Neural cell (in vitro differentiated cells): ENCODE data around the gene NCKAP5. TPM values are rescaled to one million over a fixed set of nuclear protein-coding genes. Genes with fewer than 3 reads are reported as not detected.

Experiments
- H2AFZ ChIP-seq: fragments of 200-600, 300-800 bp; sonication (generic), shearing (Covaris generic); 2 replicates; pipeline ENCODE4 v1.6.0; 2014; ENCODE audit warnings: low read depth, mild to moderate bottlenecking, antibody characterized with exemption, low read length, moderate library complexity
- H3F3A ChIP-seq: fragments of 200-600 bp; shearing (Covaris generic); 2 replicates; pipeline ENCODE4 v1.6.1; 2016; ENCODE audit warnings: mild to moderate bottlenecking, moderate library complexity, mixed read lengths, antibody characterized with exemption, low read length; ENCODE audit not compliant: insufficient read depth, poor library complexity, severe bottlenecking
- H3K27ac ChIP-seq: fragments of 200-600, 300-800 bp; sonication (generic), shearing (Covaris generic); 2 replicates; pipeline ENCODE4 v1.5.1; 2014; ENCODE audit warnings: mild to moderate bottlenecking, low read length, moderate library complexity
- H3K27me3 ChIP-seq: fragments of 300-800, 200-600 bp; sonication (generic), shearing (Covaris generic); 2 replicates; pipeline ENCODE4 v1.6.0; 2014; ENCODE audit warnings: mild to moderate bottlenecking, low read depth, low read length, moderate library complexity; ENCODE audit not compliant: insufficient read depth
- H3K36me3 ChIP-seq: fragments of 300-800, 200-600 bp; sonication (generic), shearing (Covaris generic); 2 replicates; pipeline ENCODE4 v1.5.1; 2014; ENCODE audit warnings: mild to moderate bottlenecking, antibody characterized with exemption, low read length, moderate library complexity; ENCODE audit not compliant: insufficient read depth
- H3K4me2 ChIP-seq: fragments of 300-800, 200-600 bp; sonication (generic), shearing (Covaris generic); 2 replicates; pipeline ENCODE4 v1.6.0; 2014; ENCODE audit warnings: mild to moderate bottlenecking, low read length
- H3K4me3 ChIP-seq: fragments of 300-800, 200-600 bp; sonication (generic), shearing (Covaris generic); 2 replicates; pipeline ENCODE4 v1.5.1; 2014; ENCODE audit warnings: mild to moderate bottlenecking, low read length, moderate library complexity
- H3K79me2 ChIP-seq: fragments of 200-600 bp; shearing (Covaris generic); replicated peaks from 2 replicates; pipeline ENCODE4 v1.6.0; 2014; ENCODE audit warnings: mild to moderate bottlenecking, low read length, moderate library complexity; ENCODE audit not compliant: insufficient read depth
- H3K9ac ChIP-seq: fragments of 300-800, 200-600 bp; sonication (generic), shearing (Covaris generic); 2 replicates; pipeline ENCODE4 v1.6.1; 2016; ENCODE audit warnings: mild to moderate bottlenecking, low read length, mixed read lengths
- H3K9me2 ChIP-seq: fragments of 200-600 bp; shearing (Covaris generic); 2 replicates; pipeline ENCODE4 v1.6.1; 2016; ENCODE audit warnings: mild to moderate bottlenecking, low read length, mixed read lengths; ENCODE audit not compliant: insufficient read depth
- H3K9me3 ChIP-seq: fragments of 200-600, 300-800 bp; sonication (generic), shearing (Covaris generic); 2 replicates; pipeline ENCODE4 v1.6.1; 2016; ENCODE audit warnings: mild to moderate bottlenecking, mixed run types, low read length, moderate library complexity, mixed read lengths
- H4K20me1 ChIP-seq: fragments of 200-600 bp; shearing (Covaris generic); 2 replicates; pipeline ENCODE4 v1.6.1; 2016; ENCODE audit warnings: mild to moderate bottlenecking, mixed run types; ENCODE audit not compliant: insufficient read depth
- CTCF ChIP-seq: fragments of 450-650 bp; IDR thresholded peaks from 2 replicates; pipeline ENCODE4 v1.5.1; 2014; ENCODE audit warnings: antibody characterized with exemption, mild to moderate bottlenecking, moderate library complexity; ENCODE audit not compliant: poor library complexity, severe bottlenecking
- EP300 ChIP-seq: fragments of 450-650 bp; conservative IDR thresholded peaks from 2 replicates; pipeline ENCODE4 v1.6.1; 2014; ENCODE audit warnings: antibody characterized with exemption, mild to moderate bottlenecking, moderate library complexity; ENCODE audit not compliant: poor library complexity, severe bottlenecking
- EZH2 ChIP-seq: fragments of 200-600, 300-800 bp; shearing (Covaris generic), sonication (generic); IDR thresholded peaks from 2 replicates; pipeline ENCODE4 v1.6.1; 2014; ENCODE audit warnings: antibody characterized with exemption, low read length, borderline replicate concordance, mild to moderate bottlenecking; ENCODE audit not compliant: insufficient read depth, poor library complexity, severe bottlenecking
- MXI1 ChIP-seq: fragments of 450-650 bp; conservative IDR thresholded peaks from 2 replicates; pipeline ENCODE4 v1.6.1; 2014; ENCODE audit warnings: antibody characterized with exemption, mild to moderate bottlenecking; ENCODE audit not compliant: poor library complexity, severe bottlenecking
- POLR2AphosphoS5 ChIP-seq: IDR thresholded peaks from 2 replicates; pipeline ENCODE4 v1.6.1; 2012
- RAD21 ChIP-seq: fragments of 450-650 bp; conservative IDR thresholded peaks from 2 replicates; pipeline ENCODE4 v1.6.1; 2014; ENCODE audit warnings: antibody characterized with exemption, mild to moderate bottlenecking, moderate library complexity
- REST ChIP-seq: IDR thresholded peaks from 2 replicates; pipeline ENCODE4 v1.6.1; 2012; ENCODE audit warnings: borderline replicate concordance
- SMC3 ChIP-seq: fragments of 450-650 bp; conservative IDR thresholded peaks from 2 replicates; pipeline ENCODE4 v1.6.1; 2014; ENCODE audit warnings: antibody characterized with exemption, mild to moderate bottlenecking, moderate library complexity; ENCODE audit not compliant: poor library complexity
- TAF1 ChIP-seq: IDR thresholded peaks from 2 replicates; pipeline ENCODE4 v1.6.1; 2012; ENCODE audit warnings: low read depth
- polyA plus RNA-seq: library from polyadenylated mRNA; depleted of rRNA; stranded (reverse); fragments of >200 nt; gene quantifications from 2 replicates; pipeline ENCODE4 v1.2.3, GENCODE V29; 2014

Gene NCKAP5
- polyA plus RNA-seq, 1 donor from 2014 or later, result 2.4 TPM

GRCh38 chr2:133489641-133490410 is 78.4 kb downstream of the NCKAP5 start:
- Histone ChIP-seq H3K4me2 (no peak overlapping the region), H3K9ac (no peak overlapping the region), H3K27ac (no peak overlapping the region), H2AFZ (no peak overlapping the region), H3K4me3 (no peak overlapping the region), H3F3A (no peaks in the 10 kb centered on the region), H3K9me3 (no peaks in the 10 kb centered on the region), H3K36me3 (no peaks in the 10 kb centered on the region), H3K9me2 (no peaks in the 10 kb centered on the region), H3K79me2 (no peaks in the 10 kb centered on the region), H3K27me3 (no peaks in the 10 kb centered on the region), H4K20me1 (no peaks in the 10 kb centered on the region)
- no peak for TF ChIP-seq EP300
- TF ChIP-seq SMC3, result no peak
- TF ChIP-seq EZH2, result no peak
- TF ChIP-seq POLR2AphosphoS5, result no peak
- no peak for TF ChIP-seq CTCF
- no peak for TF ChIP-seq RAD21
- no peak for TF ChIP-seq REST
- TF ChIP-seq TAF1, result no peak
- TF ChIP-seq MXI1, result no peak

- no peak overlapping the region for H3K9ac ChIP-seq
- H3K9me3 ChIP-seq, result no peaks in the 10 kb centered on the region
- no peaks in the 10 kb centered on the region for H3K79me2 ChIP-seq
- no peaks in the 10 kb centered on the region for H3F3A ChIP-seq
- no peaks in the 10 kb centered on the region for H4K20me1 ChIP-seq
- no peak overlapping the region for H2AFZ ChIP-seq
- no peaks in the 10 kb centered on the region for H3K36me3 ChIP-seq
- no peak overlapping the region for H3K27ac ChIP-seq
- H3K4me3 ChIP-seq, result no peak overlapping the region
- H3K4me2 ChIP-seq, result no peak overlapping the region
- TF ChIP-seq EP300, result no peak
- TF ChIP-seq REST, result no peak
- TF ChIP-seq CTCF, result no peak
- no peak for TF ChIP-seq POLR2AphosphoS5
- TF ChIP-seq MXI1, result no peak
- no peak for TF ChIP-seq RAD21
- TF ChIP-seq TAF1, result no peak
- TF ChIP-seq EZH2, result no peak
- H3K9me2 ChIP-seq, result no peaks in the 10 kb centered on the region
- no peaks in the 10 kb centered on the region for H3K27me3 ChIP-seq
Observed at GRCh38 chr2:133489146-133489545, 79.1 kb downstream of the NCKAP5 start.
